Left forelimb (tissue), 1 donor: ENCODE measurements around the gene RTL9.
"Not testable (repeated sequence)": the region's sequence is repeated elsewhere in the genome, so short reads cannot be mapped to it uniquely, and the experiment has no call there.

ENCODE experiments used
- DNase-seq: peaks from one replicate; pipeline ENCODE4 v3.0.0-alpha.2; 2018; ENCODE audit warnings: low spot score

Gene RTL9

DNA sequence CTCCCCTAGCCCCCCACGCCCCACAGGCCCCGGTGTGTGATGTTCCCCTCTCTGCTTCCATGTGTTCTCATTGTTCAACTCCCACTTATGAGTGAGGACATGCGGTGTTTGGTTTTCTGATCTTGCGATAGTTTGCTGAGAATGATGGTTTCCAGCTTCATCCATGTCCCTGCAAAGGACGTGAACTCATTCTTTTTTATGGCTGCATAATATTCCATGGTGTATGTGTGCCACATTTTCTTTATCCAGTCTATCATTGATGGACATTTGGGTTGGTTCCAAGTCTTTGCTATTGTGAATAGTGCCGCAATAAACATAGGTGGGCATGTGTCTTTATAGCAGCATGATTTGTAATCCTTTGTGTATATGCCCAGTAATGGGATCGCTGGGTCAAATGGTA is 47.6 kb downstream of the RTL9 start:
- DNase-seq = not testable (repeated sequence)

DNA sequence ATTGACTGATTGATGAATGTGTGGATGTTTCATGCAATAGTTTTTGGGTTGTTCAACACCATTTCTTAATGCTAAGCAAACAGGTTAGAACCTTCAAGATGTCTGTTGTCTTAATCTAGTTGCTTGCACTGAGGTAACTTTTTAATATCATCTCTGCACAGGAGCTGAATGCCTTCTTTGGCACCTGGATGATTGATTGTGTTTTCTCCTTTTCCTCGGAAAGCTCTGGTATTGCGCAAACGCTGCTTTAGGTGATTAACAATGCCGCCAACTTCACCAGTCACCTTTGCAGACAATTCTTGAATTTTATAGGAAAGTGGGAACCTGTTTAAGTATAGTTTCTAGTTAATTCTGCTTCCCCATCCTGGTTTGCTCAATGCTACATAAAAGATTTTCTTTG is 48.2 kb downstream of the RTL9 start:
- no peak for DNase-seq

DNA sequence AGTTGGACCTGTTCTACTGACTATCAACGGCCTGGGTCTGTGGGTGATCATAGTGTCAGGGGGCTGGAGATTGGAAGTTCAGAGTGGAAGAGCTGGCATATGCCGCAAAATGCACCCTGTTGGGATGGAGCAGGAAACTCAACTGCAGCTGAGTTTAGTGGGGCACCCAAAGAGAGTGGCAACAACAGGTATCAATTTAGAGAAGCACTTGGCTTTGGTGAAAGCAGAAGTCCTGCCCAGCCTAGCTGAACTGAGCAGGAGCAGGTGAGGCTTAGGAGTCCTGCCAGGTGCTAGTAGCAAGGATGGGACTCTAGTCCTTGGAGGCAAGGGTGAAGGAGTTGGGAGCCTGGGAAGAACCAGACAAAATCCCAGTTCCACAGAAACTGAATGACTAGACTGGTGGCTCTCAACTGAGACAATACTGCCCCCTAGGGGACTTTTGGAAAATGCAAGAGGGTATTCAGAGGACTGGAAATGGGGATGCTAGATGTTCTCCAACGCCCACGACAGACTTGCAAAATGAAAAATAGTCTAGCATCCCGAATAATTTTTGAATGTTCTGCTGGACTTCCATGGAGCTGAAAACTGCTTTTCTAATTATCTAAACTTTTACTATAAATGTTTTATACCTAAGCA is 49.4 kb downstream of the RTL9 start:
- no peak for DNase-seq
